GM12878 (cell line): ENCODE measurements around the gene MRPL49. TPM values are rescaled to one million over a fixed set of nuclear protein-coding genes. Genes with fewer than 3 reads are reported as not detected.

ENCODE experiments used
- ATAC-seq: fragments of 200-7000 bp; cut with Tn5 transposase; 3 replicates; pipeline ENCODE4 v1.9.1; 2020; ENCODE audit warnings: mild to moderate bottlenecking, moderate library complexity
- BruUV-seq: library from RNA; stranded (reverse); fragments of 400-500 nt; replicated peaks from 2 replicates; lab custom pipeline; 2021; lab: Mats Ljungman, UMichigan
- CTCF ChIA-PET: fragments of 300-600 bp; sonication (Branson Sonifier 250); formaldehyde crosslinking; extraction: SDS; loops from one replicate; lab custom pipeline; 2021; ENCODE audit warnings: inconsistent platforms; lab: Yijun Ruan, JAX
- POLR2A ChIA-PET: fragments of 350-600 bp; formaldehyde crosslinking; extraction: SDS; loops from one replicate; lab custom pipeline; 2021; ENCODE audit warnings: inconsistent platforms; lab: Charles Lee
- RAD21 ChIA-PET: fragments of 300-600 bp; sonication (Branson Sonifier 250); formaldehyde crosslinking; loops from one replicate; lab custom pipeline; 2023; ENCODE audit warnings: antibody characterized with exemption; ENCODE audit not compliant: unreplicated experiment; lab: Charles Lee
- SMC1A ChIA-PET: fragments of 300-600 bp; sonication (Branson Sonifier 250); formaldehyde crosslinking; loops from one replicate; lab custom pipeline; 2023; ENCODE audit not compliant: unreplicated experiment, uncharacterized antibody; lab: Charles Lee
- DNase-seq: peaks from one replicate; pipeline ENCODE4 v3.0.0-alpha.2; 2011; ENCODE audit warnings: low read depth, low spot score
- FAIRE-seq: peaks from 3 replicates; lab custom pipeline; 2011; peaks lifted over from hg19 to GRCh38; lab: Jason Lieb, UNC
- H2AFZ ChIP-seq: 2 replicates; pipeline ENCODE4 v1.6.0; 2011; ENCODE audit warnings: low read depth, low read length, control low read depth; ENCODE audit not compliant: control insufficient read depth
- H3K27ac ChIP-seq: 2 replicates; pipeline ENCODE4 v1.5.1; 2011; ENCODE audit warnings: control low read depth; ENCODE audit not compliant: control insufficient read depth, insufficient read depth
- H3K27me3 ChIP-seq, 2 experiments: replicated peaks in 1 of 2; 2 replicates each; pipeline versions ENCODE4 v1.6.0 to v1.6.1; 2011; ENCODE audit warnings: low read length in 1 of 2; ENCODE audit not compliant: control insufficient read depth in 2 of 2, insufficient read depth in 2 of 2
- H3K36me3 ChIP-seq, 2 experiments: 2 replicates each; pipeline ENCODE4 v1.5.1; 2011; ENCODE audit warnings: low read length in 1 of 2; ENCODE audit not compliant: control insufficient read depth in 2 of 2, insufficient read depth in 2 of 2
- H3K4me1 ChIP-seq: 2 replicates; pipeline ENCODE4 v1.6.1; 2011; ENCODE audit warnings: mild to moderate bottlenecking, low read length, moderate library complexity, mixed read lengths; ENCODE audit not compliant: control insufficient read depth, insufficient read depth
- H3K4me2 ChIP-seq: 2 replicates; pipeline ENCODE4 v1.6.0; 2011; ENCODE audit warnings: control low read depth; ENCODE audit not compliant: control insufficient read depth, insufficient read depth
- H3K4me3 ChIP-seq: fragments of 200-600 bp; sonication (generic); 2 replicates; pipeline ENCODE4 v1.5.1; 2016
- H3K79me2 ChIP-seq: 2 replicates; pipeline ENCODE4 v1.6.0; 2011; ENCODE audit warnings: low read length; ENCODE audit not compliant: control insufficient read depth, insufficient read depth
- H3K9ac ChIP-seq: 2 replicates; pipeline ENCODE4 v1.8.0; 2011; ENCODE audit warnings: low read length, control low read depth, mixed read lengths; ENCODE audit not compliant: control insufficient read depth, insufficient read depth
- H3K9me3 ChIP-seq: replicated peaks from 3 replicates; pipeline ENCODE4 v1.5.1; 2011; ENCODE audit warnings: mild to moderate bottlenecking, low read length; ENCODE audit not compliant: control insufficient read depth, insufficient read depth
- H4K20me1 ChIP-seq: 2 replicates; pipeline ENCODE4 v1.6.0; 2011; ENCODE audit not compliant: control insufficient read depth, insufficient read depth
- CBFB ChIP-seq: IDR thresholded peaks from 2 replicates; pipeline ENCODE4 v1.6.1; 2016; ENCODE audit warnings: antibody characterized with exemption, low read depth
- CHD2 ChIP-seq: IDR thresholded peaks from 2 replicates; pipeline ENCODE4 v1.6.1; 2011; ENCODE audit warnings: low read depth, low read length, improper control_type of control experiment, borderline replicate concordance
- ESRRA ChIP-seq: IDR thresholded peaks from 2 replicates; pipeline ENCODE4 v1.6.1; 2012; ENCODE audit warnings: mild to moderate bottlenecking, low read length, improper control_type of control experiment
- POLR2A ChIP-seq: IDR thresholded peaks from 2 replicates; pipeline ENCODE4 v1.6.1; 2011; ENCODE audit warnings: low read depth, mild to moderate bottlenecking, low read length
- SIN3A ChIP-seq: IDR thresholded peaks from 2 replicates; pipeline ENCODE4 v1.6.1; 2012; ENCODE audit warnings: low read depth, low read length, improper control_type of control experiment
- WGBS: methylation state at CpG from one replicate; pipeline ENCODE4 v1.1.6; 2016; ENCODE audit warnings: low lambda C conversion rate; ENCODE audit not compliant: insufficient replicate concordance, insufficient coverage; ENCODE audit errors: missing lambda C conversion rate; 5-methylcytosine and 5-hydroxymethylcytosine counted together
- in situ Hi-C: fragments of 300-500 bp; cut with MboI; formaldehyde crosslinking; loops from 9 replicates; pipeline ENCODE4 v1.14.3; 2018; ENCODE audit warnings: mixed read lengths
- intact Hi-C: fragments of 100-400 bp; cut with micrococcal nuclease; formaldehyde crosslinking; loops from one replicate; pipeline ENCODE4 v1.14.2; 2022; ENCODE audit not compliant: unreplicated experiment
- polyA plus RNA-seq, 11 experiments: library from polyadenylated mRNA; depleted of rRNA in 4 of 11; unstranded in 6 of 11; stranded (reverse) in 5 of 11; fragments of >200 nt; fragmentation: Nextera tagmentation in 4 of 11; fragmentation: Illumina TruSeq in 1 of 11; extraction: Ambion mirVana in 4 of 11; extraction: Trizol in 1 of 11; gene quantifications; 1 replicate in 1 of 11; 2 replicates in 10 of 11; pipeline versions ENCODE4 v1.2.1 to v1.2.3, GENCODE V29; 2011 to 2016; ENCODE audit warnings: inconsistent platforms in 2 of 11, missing spikeins in 2 of 11, low read depth in 1 of 11
- total RNA-seq, 4 experiments: library from RNA; depleted of rRNA in 3 of 4; stranded (reverse); fragments of >200 nt in 3 of 4; fragmentation: Illumina TruSeq in 1 of 4; extraction: Trizol in 1 of 4; gene quantifications; 2 replicates each; pipeline versions ENCODE4 v1.2.1 to v1.2.3, GENCODE V29; 2013 to 2021

Gene MRPL49
- total and polyA plus RNA-seq, 10 of the 15 experiments (the other 5 are each of a cell fraction or from before 2014, with no cell fraction given) = 42.0 to 116 (median 71.7) TPM

- FAIRE-seq (no peak), DNase-seq (no peak), ATAC-seq (no peak)
- Histone ChIP-seq H3K4me2 (no peak overlapping the region), H2AFZ (no peak overlapping the region), H3K9me3 (no peaks in the 10 kb centered on the region), H3K9ac (no peak overlapping the region), H3K27me3 (no peaks in the 10 kb centered on the region), H3K36me3 (peaks cover 5 to 11% of the 10 kb centered on the region in 2 experiments), H3K27ac (no peak overlapping the region), H3K79me2 (no peaks in the 10 kb centered on the region), H3K4me3 (no peak overlapping the region), H3K4me1 (no peaks in the 10 kb centered on the region), H4K20me1 (no peaks in the 10 kb centered on the region)
- intact Hi-C loops = no loop called here
- ChIA-PET RAD21 (no interaction called here), CTCF (interaction anchor here (0.7 to 2.1 kb wide), 3 partner anchors 12 to 244 kb away, joined by 3 to 6 read pairs (median 5); no protein-coding TSS in a partner anchor), POLR2A (interaction anchor here (0.9 to 1.7 kb wide), 4 partner anchors 11 to 241 kb away, joined by 4 to 7 read pairs (median 4); partner anchors contain the start of genes ARL2 and SAC3D1), SMC1A (interaction anchor here (1.0 to 2.2 kb wide), 4 partner anchors 11 to 77 kb away, joined by 3 to 5 read pairs (median 3); partner anchors contain the start of gene ARL2)
- in situ Hi-C loops = no loop called here
- 95% methylated on average over 4 of the region's 4 CpGs for WGBS
- TF ChIP-seq SIN3A = no peak
- peak; percentile 40; the same call in 1 of the 2 replicates for TF ChIP-seq POLR2A
- no peak for TF ChIP-seq ESRRA
- no TSS peak for BruUV-seq
Observed at GRCh38 chr11:65090628-65091027, 31.5 kb upstream of the MRPL49 start.

GRCh38 chr11:65095427-65095826 lies 26.7 kb upstream of the MRPL49 start:
- H4K20me1 ChIP-seq = no peaks in the 10 kb centered on the region
- 0 out of 2 replicates have a peak overlapping the region, but pooled peaks have one; percentile 45 for H3K27ac ChIP-seq
- CTCF ChIA-PET = interaction anchor here (7.0 kb wide), 1 partner anchor 82 kb away, joined by 38 read pairs; the partner anchor contains the start of gene ARL2
- TF ChIP-seq CHD2 (no peak), CBFB (no peak)
- H3K4me1 ChIP-seq = peaks cover 4% of the 10 kb centered on the region
- no peaks in the 10 kb centered on the region for H3K27me3 ChIP-seq
- intact Hi-C loops = loop anchor here (5.0 kb wide), 1 partner anchor 83 kb away; the partner anchor contains the start of gene ARL2
- BruUV-seq = no TSS peak
- ATAC-seq (no peak), DNase-seq (no peak), FAIRE-seq (no peak)
- peaks cover 9% of the 10 kb centered on the region for H3K79me2 ChIP-seq
- H3K4me3 ChIP-seq = no peak overlapping the region
- RAD21 ChIA-PET = interaction anchor here (1.3 kb wide), 1 partner anchor 13 kb away, joined by 3 read pairs; no protein-coding TSS in a partner anchor
- no peak overlapping the region; the same call in 1 of the 2 replicates for H3K9ac ChIP-seq
- peak overlapping the region; percentile 98 for H2AFZ ChIP-seq
- POLR2A ChIA-PET = interaction anchor here (0.8 kb wide), 1 partner anchor 12 kb away, joined by 4 read pairs; the partner anchor contains the start of gene CDCA5
- in situ Hi-C loops = no loop called here
- H3K9me3 ChIP-seq = no peaks in the 10 kb centered on the region
- peak overlapping the region; percentile 66 for H3K4me2 ChIP-seq
- WGBS = 89% methylated on average over 22 of the region's 22 CpGs
- SMC1A ChIA-PET = interaction anchor here (0.8 to 2.0 kb wide), 3 partner anchors 10 to 247 kb away, joined by 3 to 6 read pairs (median 3); no protein-coding TSS in a partner anchor
- no peaks in the 10 kb centered on the region for H3K36me3 ChIP-seq
